CD14-positive monocyte (primary cell): ENCODE results near the gene KAT5. TPM values are rescaled to one million over a fixed set of nuclear protein-coding genes. Genes with fewer than 3 reads are reported as not detected.

Source experiments
- DNase-seq, 3 donors: peaks; one replicate each; pipeline ENCODE4 v3.0.0-alpha.2; 2011 to 2022
- H2AFZ ChIP-seq: 2 replicates; pipeline ENCODE4 v1.6.0; 2012; ENCODE audit warnings: mild to moderate bottlenecking, low read depth, low read length, inconsistent platforms; ENCODE audit not compliant: insufficient read depth, poor library complexity, severe bottlenecking
- H3K27ac ChIP-seq, 2 donors: 1 replicate in 1 of 2; 2 replicates in 1 of 2; pipeline ENCODE4 v1.5.1; 2012 to 2013; ENCODE audit warnings: low read length in 2 of 2, control low read depth in 1 of 2, inconsistent platforms in 1 of 2, low read depth in 1 of 2, mild to moderate bottlenecking in 1 of 2
- H3K27me3 ChIP-seq, 2 donors: one replicate each; pipeline versions ENCODE4 v1.6.0 to v1.6.1; 2011 to 2013; ENCODE audit warnings: low read length in 2 of 2; ENCODE audit not compliant: control insufficient read depth in 2 of 2, insufficient read depth in 2 of 2
- H3K36me3 ChIP-seq, 2 donors: replicated peaks in 1 of 2; 1 replicate in 1 of 2; 2 replicates in 1 of 2; pipeline versions ENCODE4 v1.5.1 to v1.6.1; 2012 to 2013; ENCODE audit warnings: low read length in 2 of 2, control low read depth in 1 of 2, inconsistent platforms in 1 of 2, mild to moderate bottlenecking in 1 of 2; ENCODE audit not compliant: insufficient read depth in 2 of 2, control insufficient read depth in 1 of 2
- H3K4me1 ChIP-seq, 2 donors: 1 replicate in 1 of 2; 2 replicates in 1 of 2; pipeline versions ENCODE4 v1.5.1 to v1.6.1; 2012 to 2013; ENCODE audit warnings: low read length in 2 of 2, control low read depth in 1 of 2, inconsistent platforms in 1 of 2, mild to moderate bottlenecking in 1 of 2, moderate library complexity in 1 of 2; ENCODE audit not compliant: insufficient read depth in 2 of 2, control insufficient read depth in 1 of 2
- H3K4me2 ChIP-seq: replicated peaks from 2 replicates; pipeline ENCODE3; 2012; ENCODE audit warnings: low read length, moderate library complexity, mild to moderate bottlenecking; ENCODE audit not compliant: poor library complexity, severe bottlenecking; ENCODE audit errors: extremely low read depth
- H3K4me3 ChIP-seq, 3 experiments: fragments of 200-600 bp in 1 of 3; sonication (generic) in 1 of 3; replicated peaks in 1 of 3; 1 replicate in 2 of 3; 2 replicates in 1 of 3; pipeline ENCODE4 v1.5.1; 2011 to 2013; ENCODE audit warnings: low read length in 3 of 3, mild to moderate bottlenecking in 3 of 3, control low read depth in 2 of 3, low read depth in 2 of 3, inconsistent platforms in 1 of 3, moderate library complexity in 1 of 3
- H3K79me2 ChIP-seq: 2 replicates; pipeline ENCODE4 v1.6.0; 2012; ENCODE audit warnings: mild to moderate bottlenecking, control low read depth, inconsistent platforms, low read length, moderate library complexity; ENCODE audit not compliant: insufficient read depth
- H3K9ac ChIP-seq: 2 replicates; pipeline ENCODE4 v1.6.0; 2017; ENCODE audit warnings: low read length, mild to moderate bottlenecking; ENCODE audit not compliant: insufficient read depth, poor library complexity, severe bottlenecking
- H3K9me3 ChIP-seq, 2 donors: replicated peaks in 1 of 2; 1 replicate in 1 of 2; 2 replicates in 1 of 2; pipeline versions ENCODE4 v1.5.1 to v1.6.1; 2012 to 2013; ENCODE audit warnings: low read length in 2 of 2, control low read depth in 1 of 2; ENCODE audit not compliant: control insufficient read depth in 1 of 2, insufficient read depth in 1 of 2
- H4K20me1 ChIP-seq: 2 replicates; pipeline ENCODE4 v1.6.0; 2012; ENCODE audit warnings: mild to moderate bottlenecking, low read length, control low read depth, moderate library complexity; ENCODE audit not compliant: insufficient read depth
- H3K27ac Mint-ChIP-seq, 7 donors: one replicate each; pipeline ENCODE4 v1.8.0; 2020; ENCODE audit warnings: mild to moderate bottlenecking in 7 of 7, mixed read lengths in 7 of 7, moderate library complexity in 6 of 7, inconsistent platforms in 2 of 7
- H3K27me3 Mint-ChIP-seq, 3 donors: one replicate each; pipeline ENCODE4 v1.8.0; 2021 to 2022; ENCODE audit warnings: low read depth in 3 of 3, mild to moderate bottlenecking in 3 of 3, mixed read lengths in 3 of 3, moderate library complexity in 3 of 3, inconsistent platforms in 1 of 3
- H3K36me3 Mint-ChIP-seq, 2 donors: one replicate each; pipeline ENCODE4 v1.8.0; 2020; ENCODE audit warnings: mixed read lengths in 2 of 2, inconsistent platforms in 1 of 2, mild to moderate bottlenecking in 1 of 2
- H3K4me1 Mint-ChIP-seq: one replicate; pipeline ENCODE4 v1.8.0; 2020; ENCODE audit warnings: mild to moderate bottlenecking, mixed read lengths
- H3K4me3 Mint-ChIP-seq, 2 donors: one replicate each; pipeline ENCODE4 v1.8.0; 2020; ENCODE audit warnings: mild to moderate bottlenecking in 2 of 2, mixed read lengths in 2 of 2, moderate library complexity in 1 of 2
- H3K9me3 Mint-ChIP-seq, 7 donors: one replicate each; pipeline ENCODE4 v1.8.0; 2020 to 2022; ENCODE audit warnings: mixed read lengths in 7 of 7, mild to moderate bottlenecking in 6 of 7, moderate library complexity in 6 of 7, inconsistent platforms in 2 of 7
- WGBS: methylation state at CpG from one replicate; pipeline ENCODE4 v1.1.5; 2013; ENCODE audit warnings: missing lambda C conversion rate; ENCODE audit not compliant: insufficient coverage; 5-methylcytosine and 5-hydroxymethylcytosine counted together
- intact Hi-C, 2 donors: fragments of 100-400 bp; cut with micrococcal nuclease; formaldehyde crosslinking; loops; one replicate each; pipeline versions ENCODE4 v1.15.0 to v1.15.1; 2023
- polyA plus RNA-seq, 3 donors: library from polyadenylated mRNA; depleted of rRNA in 1 of 3; unstranded in 2 of 3; stranded (reverse) in 1 of 3; fragments of 300-500 nt in 2 of 3; fragments of >200 nt in 1 of 3; fragmentation: Illumina TruSeq in 2 of 3; gene quantifications; 1 replicate in 2 of 3; 2 replicates in 1 of 3; pipeline ENCODE4 v1.2.3, GENCODE V29; 2012 to 2021
- TF ChIP-seq, protein P1 (sequence below): fragments of 200-600 bp; IDR thresholded peaks from one replicate; pipeline ENCODE4 v1.8.0; 2022; ENCODE audit warnings: antibody characterized with exemption, mild to moderate bottlenecking

The KAT5 gene
- polyA plus RNA-seq, 3 donors = 32.5 to 48.7 (median 33.1) TPM

DNA sequence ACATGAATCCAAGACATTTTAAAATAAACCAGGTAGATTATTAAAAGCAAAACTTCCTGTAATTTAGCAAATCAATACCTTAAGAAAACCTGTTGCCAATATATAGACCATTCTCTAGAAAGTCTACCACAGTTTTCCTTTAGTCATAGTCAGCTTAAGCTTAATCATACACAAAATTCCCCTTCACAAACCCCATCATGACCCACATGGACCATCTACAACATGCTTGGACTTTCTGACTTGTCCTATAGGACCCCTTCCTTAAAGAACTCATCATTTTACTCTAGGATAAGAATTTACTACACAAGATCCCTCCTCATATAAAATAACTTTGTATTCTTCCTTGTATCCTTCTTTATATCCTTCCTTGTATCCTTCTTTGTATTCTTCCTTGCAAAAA is 24.8 kb downstream of the KAT5 start:
- Histone ChIP-seq H3K4me2 (no peak overlapping the region), H3K27ac (no peak overlapping the region), H3K27me3 (no peaks in the 10 kb centered on the region), H3K79me2 (no peaks in the 10 kb centered on the region), H4K20me1 (no peaks in the 10 kb centered on the region), H3K9ac (no peak overlapping the region), H3K4me3 (no peak overlapping the region), H3K36me3 (no peaks in the 10 kb centered on the region), H2AFZ (no peak overlapping the region), H3K4me1 (no peaks in the 10 kb centered on the region), H3K9me3 (peaks cover 4 to 11% of the 10 kb centered on the region in 2 donors)
- TF ChIP-seq, protein P1, sequence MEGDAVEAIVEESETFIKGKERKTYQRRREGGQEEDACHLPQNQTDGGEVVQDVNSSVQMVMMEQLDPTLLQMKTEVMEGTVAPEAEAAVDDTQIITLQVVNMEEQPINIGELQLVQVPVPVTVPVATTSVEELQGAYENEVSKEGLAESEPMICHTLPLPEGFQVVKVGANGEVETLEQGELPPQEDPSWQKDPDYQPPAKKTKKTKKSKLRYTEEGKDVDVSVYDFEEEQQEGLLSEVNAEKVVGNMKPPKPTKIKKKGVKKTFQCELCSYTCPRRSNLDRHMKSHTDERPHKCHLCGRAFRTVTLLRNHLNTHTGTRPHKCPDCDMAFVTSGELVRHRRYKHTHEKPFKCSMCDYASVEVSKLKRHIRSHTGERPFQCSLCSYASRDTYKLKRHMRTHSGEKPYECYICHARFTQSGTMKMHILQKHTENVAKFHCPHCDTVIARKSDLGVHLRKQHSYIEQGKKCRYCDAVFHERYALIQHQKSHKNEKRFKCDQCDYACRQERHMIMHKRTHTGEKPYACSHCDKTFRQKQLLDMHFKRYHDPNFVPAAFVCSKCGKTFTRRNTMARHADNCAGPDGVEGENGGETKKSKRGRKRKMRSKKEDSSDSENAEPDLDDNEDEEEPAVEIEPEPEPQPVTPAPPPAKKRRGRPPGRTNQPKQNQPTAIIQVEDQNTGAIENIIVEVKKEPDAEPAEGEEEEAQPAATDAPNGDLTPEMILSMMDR = no peak
- no peak overlapping the region for H3K27ac Mint-ChIP-seq
- H3K4me1 Mint-ChIP-seq = no peaks in the 10 kb centered on the region
- H3K9me3 Mint-ChIP-seq = peaks cover 6 to 29% (median 14%) of the 10 kb centered on the region in 7 donors
- peaks cover 0 to 1% of the 10 kb centered on the region in 2 donors for H3K36me3 Mint-ChIP-seq
- H3K27me3 Mint-ChIP-seq = peaks cover 0 to 9% (median 7%) of the 10 kb centered on the region in 3 donors
- no peak for DNase-seq
- intact Hi-C loops = no loop called here
- no peak overlapping the region for H3K4me3 Mint-ChIP-seq

DNA sequence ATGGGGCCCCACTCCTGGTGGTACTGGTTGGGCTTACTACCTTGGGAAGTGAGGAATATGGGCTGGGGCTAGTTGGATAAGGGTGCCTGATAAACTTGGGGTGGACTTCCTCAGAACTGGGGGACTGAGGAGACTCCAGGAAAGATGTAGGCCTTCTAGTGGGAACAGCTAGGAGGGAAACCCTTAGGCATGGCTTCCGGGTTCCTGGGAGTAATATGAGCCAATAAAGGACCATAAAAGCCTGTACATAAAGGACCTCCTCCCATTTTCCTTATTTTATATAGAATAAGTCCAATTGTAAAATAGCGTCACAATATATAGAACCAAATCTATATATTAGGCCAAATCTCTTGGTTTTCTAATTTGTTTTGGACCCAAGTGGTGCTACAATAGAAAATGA is 27.0 kb downstream of the KAT5 start:
- H3K27me3 ChIP-seq = no peaks in the 10 kb centered on the region
- no peak overlapping the region for H3K4me2 ChIP-seq

More for the DNA sequence above, 27.0 kb downstream of the KAT5 start:
- Histone ChIP-seq H3K27ac (no peak overlapping the region), H3K9me3 (peaks cover 4 to 11% of the 10 kb centered on the region in 2 donors), H3K36me3 (no peaks in the 10 kb centered on the region), H3K9ac (no peak overlapping the region), H2AFZ (no peak overlapping the region), H3K79me2 (no peaks in the 10 kb centered on the region), H3K4me3 (no peak overlapping the region), H3K4me1 (peaks cover 0 to 2% of the 10 kb centered on the region in 2 donors), H4K20me1 (no peaks in the 10 kb centered on the region)
- Mint-ChIP-seq H3K27ac (no peak overlapping the region), H3K9me3 (peaks cover 6 to 20% (median 12%) of the 10 kb centered on the region in 7 donors), H3K36me3 (no peaks in the 10 kb centered on the region), H3K4me1 (peaks cover under 1% of the 10 kb centered on the region), H3K27me3 (peaks cover under 1 to 6% (median 3%) of the 10 kb centered on the region in 3 donors), H3K4me3 (no peak overlapping the region)
- no CpG with 5 or more reads among the region's 2 CpGs for WGBS
- TF ChIP-seq, protein P1 = no peak
- no peak for DNase-seq
- intact Hi-C loops = no loop called here
